LNCaP clone FGC (cell line): ENCODE results near the gene RARG.
A peak's percentile ranks its signal among the peaks of the same experiment; 100 is the strongest.

Source experiments
- DNase-seq: peaks from one replicate; pipeline ENCODE4 v3.0.0-alpha.2; 2011; ENCODE audit warnings: low read depth
- H3K4me3 ChIP-seq: 2 replicates; pipeline ENCODE4 v1.5.1; 2011; ENCODE audit warnings: mild to moderate bottlenecking, low read depth, low read length, control low read depth
- TF ChIP-seq, protein P1 (sequence below): IDR thresholded peaks from 2 replicates; pipeline ENCODE4 v1.5.1; 2012; ENCODE audit warnings: mild to moderate bottlenecking; ENCODE audit not compliant: control insufficient read depth, insufficient read depth; ENCODE audit errors: extremely low read depth

Gene RARG

GRCh38 chr12:53268630-53269562 is 36.9 kb upstream of the RARG start:
- H3K4me3 ChIP-seq = peak overlapping the region; percentile 69
- DNase-seq = no peak
- TF ChIP-seq, protein P1, sequence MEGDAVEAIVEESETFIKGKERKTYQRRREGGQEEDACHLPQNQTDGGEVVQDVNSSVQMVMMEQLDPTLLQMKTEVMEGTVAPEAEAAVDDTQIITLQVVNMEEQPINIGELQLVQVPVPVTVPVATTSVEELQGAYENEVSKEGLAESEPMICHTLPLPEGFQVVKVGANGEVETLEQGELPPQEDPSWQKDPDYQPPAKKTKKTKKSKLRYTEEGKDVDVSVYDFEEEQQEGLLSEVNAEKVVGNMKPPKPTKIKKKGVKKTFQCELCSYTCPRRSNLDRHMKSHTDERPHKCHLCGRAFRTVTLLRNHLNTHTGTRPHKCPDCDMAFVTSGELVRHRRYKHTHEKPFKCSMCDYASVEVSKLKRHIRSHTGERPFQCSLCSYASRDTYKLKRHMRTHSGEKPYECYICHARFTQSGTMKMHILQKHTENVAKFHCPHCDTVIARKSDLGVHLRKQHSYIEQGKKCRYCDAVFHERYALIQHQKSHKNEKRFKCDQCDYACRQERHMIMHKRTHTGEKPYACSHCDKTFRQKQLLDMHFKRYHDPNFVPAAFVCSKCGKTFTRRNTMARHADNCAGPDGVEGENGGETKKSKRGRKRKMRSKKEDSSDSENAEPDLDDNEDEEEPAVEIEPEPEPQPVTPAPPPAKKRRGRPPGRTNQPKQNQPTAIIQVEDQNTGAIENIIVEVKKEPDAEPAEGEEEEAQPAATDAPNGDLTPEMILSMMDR = no peak

DNA sequence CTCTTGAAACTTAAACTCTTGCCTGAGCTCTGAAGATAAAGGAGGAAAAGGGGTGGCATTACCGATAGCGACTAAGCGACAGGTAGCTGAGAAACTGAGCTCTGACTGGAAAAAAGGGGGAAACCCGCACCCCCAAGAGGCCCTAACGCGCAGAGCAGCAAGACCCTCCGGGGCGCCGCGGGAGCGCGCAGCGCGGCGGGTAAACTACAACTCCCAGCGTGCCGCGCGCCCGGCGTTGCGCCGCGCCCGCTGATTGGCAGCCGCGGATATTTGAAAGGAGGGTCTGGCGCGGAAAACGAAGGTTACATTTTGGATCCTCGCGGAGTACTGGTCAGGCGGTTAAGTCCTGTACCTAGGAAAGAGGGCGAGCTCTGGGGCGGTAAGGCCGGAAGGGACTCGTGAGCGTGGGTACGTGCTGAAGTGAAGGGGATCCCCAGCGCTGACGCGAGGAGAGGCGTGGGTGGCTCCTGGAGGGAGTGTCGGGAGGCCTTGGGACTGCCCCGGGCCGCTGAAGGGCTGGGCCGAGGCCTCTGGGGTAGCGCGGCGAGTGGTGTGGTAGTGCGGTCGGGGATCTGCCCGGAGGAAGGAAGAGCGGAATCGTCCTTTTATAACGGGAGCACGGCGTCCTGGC is 36.1 kb upstream of the RARG start, which contains the start of gene ESPL1:
ESPL1 (plus strand) TSS at position 301 of the 631 bp plus-strand sequence. CDS start 468 bp downstream, outside the sequence.
- H3K4me3 ChIP-seq = peak within 1 kb of the TSS; percentile 69
- DNase-seq = no peak
- TF ChIP-seq, protein P1 = no peak

DNA sequence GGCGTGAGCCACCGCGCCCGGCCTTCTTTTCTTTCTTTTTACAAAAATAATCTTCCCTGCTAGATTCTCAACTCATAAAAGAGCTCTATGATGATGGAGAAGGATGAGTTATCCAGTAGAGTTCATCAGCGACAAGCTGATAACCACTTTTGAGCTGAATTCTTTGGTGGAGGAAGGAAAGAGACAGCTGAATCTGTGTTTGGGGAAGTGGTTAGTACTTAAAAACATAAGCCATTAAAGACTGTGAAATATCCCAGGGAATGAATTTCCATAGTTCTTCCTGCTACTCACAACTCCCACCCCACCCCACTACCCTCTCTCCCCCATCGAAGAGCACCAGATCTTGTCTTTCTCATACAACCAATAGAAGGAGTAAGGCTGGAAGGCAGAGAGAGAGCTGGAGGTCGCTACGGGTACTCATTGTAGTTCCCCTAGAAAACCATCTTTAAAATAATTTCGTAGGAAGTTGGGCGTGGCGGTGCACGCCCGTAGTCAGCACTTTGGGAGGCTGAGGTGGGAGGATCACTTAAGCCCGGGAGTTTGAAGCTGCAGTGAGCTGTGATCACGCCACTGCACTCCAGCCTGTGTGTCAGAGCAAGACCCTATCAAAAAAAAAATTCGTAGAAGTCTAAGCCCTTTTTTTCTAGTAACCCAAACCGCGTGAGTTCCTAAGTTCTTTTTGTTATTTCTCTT is 35.4 kb upstream of the RARG start:
- TF ChIP-seq, protein P1 = no peak
- DNase-seq = no peak
- H3K4me3 ChIP-seq = peak overlapping the region; percentile 69

DNA sequence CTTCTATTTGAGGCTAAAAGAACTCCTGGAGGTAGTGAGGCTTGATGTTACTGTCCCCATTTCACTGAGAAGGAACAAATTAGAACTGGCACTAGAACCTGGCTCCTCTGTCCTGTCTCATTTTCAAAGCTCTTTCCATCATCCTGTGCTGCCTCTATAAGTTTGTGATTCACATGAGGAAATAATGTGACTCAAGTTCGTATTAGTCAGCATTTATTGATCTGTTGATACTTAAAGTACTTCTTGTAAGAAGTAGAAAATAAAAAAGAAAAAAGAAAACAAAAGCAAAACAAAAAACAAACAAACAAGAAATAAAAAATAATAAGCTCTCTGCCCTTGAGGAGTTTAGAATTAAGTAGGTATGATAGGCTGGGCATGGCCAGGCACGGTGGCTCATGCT is 33.8 kb upstream of the RARG start:
- H3K4me3 ChIP-seq = no peak overlapping the region
- no peak for DNase-seq

GRCh38 chr12:53259891-53260290 is 27.9 kb upstream of the RARG start:
- TF ChIP-seq, protein P1 = no peak
- H3K4me3 ChIP-seq = no peak overlapping the region
- no peak for DNase-seq

More for the DNA sequence above, 33.8 kb upstream of the RARG start:
- TF ChIP-seq, protein P1 = no peak

- no peak for DNase-seq
- TF ChIP-seq, protein P1 = no peak
- no peak overlapping the region for H3K4me3 ChIP-seq
Observed at GRCh38 chr12:53258541-53259539, 26.8 kb upstream of the RARG start.
